Endodermal cell (in vitro differentiated cells): ENCODE results near the gene NXT1. TPM values are rescaled to one million over a fixed set of nuclear protein-coding genes. Genes with fewer than 3 reads are reported as not detected.

Experiments
- DNase-seq: peaks from one replicate; pipeline ENCODE4 v3.0.0-alpha.2; 2017
- H3K27ac ChIP-seq: 2 replicates; pipeline ENCODE4 v1.5.1; 2013; ENCODE audit warnings: mild to moderate bottlenecking, low read depth, low read length, moderate library complexity
- H3K27me3 ChIP-seq: 2 replicates; pipeline ENCODE4 v1.6.1; 2013; ENCODE audit warnings: mild to moderate bottlenecking, low read length, moderate library complexity; ENCODE audit not compliant: insufficient read depth, control insufficient read depth, poor library complexity, severe bottlenecking
- H3K36me3 ChIP-seq: 2 replicates; pipeline ENCODE4 v1.7.0; 2013; ENCODE audit warnings: mild to moderate bottlenecking, low read length, moderate library complexity; ENCODE audit not compliant: control insufficient read depth, insufficient read depth
- H3K4me1 ChIP-seq: one replicate; pipeline ENCODE4 v1.7.0; 2013; ENCODE audit warnings: low read length; ENCODE audit not compliant: control insufficient read depth, insufficient read depth
- H3K4me3 ChIP-seq: 2 replicates; pipeline ENCODE4 v1.5.1; 2013; ENCODE audit warnings: mild to moderate bottlenecking, low read length, moderate library complexity
- H3K9ac ChIP-seq: 2 replicates; pipeline ENCODE4 v1.6.1; 2013; ENCODE audit warnings: mild to moderate bottlenecking, low read length, moderate library complexity; ENCODE audit not compliant: poor library complexity, severe bottlenecking; ENCODE audit errors: extremely low read depth
- H3K9me3 ChIP-seq: 2 replicates; pipeline ENCODE4 v1.6.1; 2013; ENCODE audit warnings: mild to moderate bottlenecking, low read length, moderate library complexity; ENCODE audit not compliant: control insufficient read depth
- H3K27ac Mint-ChIP-seq: 2 replicates; pipeline ENCODE4 v1.8.0; 2020; ENCODE audit warnings: mixed read lengths
- H3K27me3 Mint-ChIP-seq: 2 replicates; pipeline ENCODE4 v1.8.0; 2021; ENCODE audit warnings: mild to moderate bottlenecking, mixed read lengths; ENCODE audit not compliant: insufficient read depth
- H3K36me3 Mint-ChIP-seq: 2 replicates; pipeline ENCODE4 v1.8.0; 2020; ENCODE audit warnings: low read depth, mixed read lengths
- H3K4me1 Mint-ChIP-seq: 2 replicates; pipeline ENCODE4 v1.8.0; 2020; ENCODE audit warnings: mixed read lengths
- H3K4me3 Mint-ChIP-seq: 2 replicates; pipeline ENCODE4 v1.8.0; 2020; ENCODE audit warnings: mild to moderate bottlenecking, moderate library complexity, mixed read lengths
- H3K9me3 Mint-ChIP-seq: 2 replicates; pipeline ENCODE4 v1.8.0; 2020; ENCODE audit warnings: mild to moderate bottlenecking, mixed read lengths
- WGBS, 2 experiments: methylation state at CpG; one replicate each; pipeline versions ENCODE4 v1.1.5 to v1.1.7; 2013; ENCODE audit warnings: missing lambda C conversion rate in 2 of 2, mixed read lengths in 1 of 2; ENCODE audit not compliant: insufficient coverage in 1 of 2, insufficient read length in 1 of 2; 5-methylcytosine and 5-hydroxymethylcytosine counted together
- total RNA-seq, 2 donors: library from RNA; stranded (reverse); fragmentation: NEBNext Ultra II Directional in 1 of 2; extraction: Animal tissue kit (Norgen Biotek cat#: 25700) in 1 of 2; gene quantifications; 2 replicates in 1 of 2; 3 replicates in 1 of 2; pipeline ENCODE4 v1.2.1, GENCODE V29; 2021
- TF ChIP-seq, protein P1 (sequence below): fragments of 200-600 bp; sonication (generic); conservative IDR thresholded peaks from 2 replicates; pipeline ENCODE4 v1.5.0; 2021; ENCODE audit warnings: antibody characterized with exemption, mild to moderate bottlenecking

Gene NXT1
- total RNA-seq, 2 donors from 2014 or later: 16.8 to 19.5 TPM

DNA sequence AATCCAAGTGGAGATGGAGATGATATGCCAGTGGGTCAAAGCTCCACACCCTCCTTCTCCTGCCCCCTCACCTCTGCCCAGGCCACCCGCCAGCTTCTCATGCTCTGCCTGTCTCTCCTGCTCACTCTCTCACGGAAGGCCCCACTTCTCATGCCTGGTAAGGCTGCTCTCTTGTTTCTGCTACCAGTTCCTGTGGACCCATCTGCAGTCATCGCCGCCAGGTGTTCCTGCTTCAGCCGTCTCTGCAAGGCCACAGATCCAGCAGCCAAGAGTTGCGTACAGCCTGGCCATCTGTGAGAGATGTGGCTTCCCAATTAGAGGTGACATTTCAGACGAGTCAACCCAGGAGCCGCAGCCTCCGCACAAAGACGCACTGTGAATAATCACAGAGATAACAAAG, 40.8 kb upstream of the NXT1 start:
- 92 to 95% methylated on average over 10 of the region's 10 CpGs for WGBS, 2 experiments
- peaks cover 15% of the 10 kb centered on the region for H3K27me3 Mint-ChIP-seq
- Histone ChIP-seq H3K9me3 (no peaks in the 10 kb centered on the region), H3K4me3 (no peak overlapping the region), H3K27ac (no peak overlapping the region), H3K36me3 (no peaks in the 10 kb centered on the region), H3K9ac (no peak overlapping the region), H3K4me1 (no peaks in the 10 kb centered on the region), H3K27me3 (no peaks in the 10 kb centered on the region)
- no peak overlapping the region for H3K27ac Mint-ChIP-seq
- no peaks in the 10 kb centered on the region for H3K36me3 Mint-ChIP-seq
- peaks cover 2% of the 10 kb centered on the region for H3K9me3 Mint-ChIP-seq
- TF ChIP-seq, protein P1, sequence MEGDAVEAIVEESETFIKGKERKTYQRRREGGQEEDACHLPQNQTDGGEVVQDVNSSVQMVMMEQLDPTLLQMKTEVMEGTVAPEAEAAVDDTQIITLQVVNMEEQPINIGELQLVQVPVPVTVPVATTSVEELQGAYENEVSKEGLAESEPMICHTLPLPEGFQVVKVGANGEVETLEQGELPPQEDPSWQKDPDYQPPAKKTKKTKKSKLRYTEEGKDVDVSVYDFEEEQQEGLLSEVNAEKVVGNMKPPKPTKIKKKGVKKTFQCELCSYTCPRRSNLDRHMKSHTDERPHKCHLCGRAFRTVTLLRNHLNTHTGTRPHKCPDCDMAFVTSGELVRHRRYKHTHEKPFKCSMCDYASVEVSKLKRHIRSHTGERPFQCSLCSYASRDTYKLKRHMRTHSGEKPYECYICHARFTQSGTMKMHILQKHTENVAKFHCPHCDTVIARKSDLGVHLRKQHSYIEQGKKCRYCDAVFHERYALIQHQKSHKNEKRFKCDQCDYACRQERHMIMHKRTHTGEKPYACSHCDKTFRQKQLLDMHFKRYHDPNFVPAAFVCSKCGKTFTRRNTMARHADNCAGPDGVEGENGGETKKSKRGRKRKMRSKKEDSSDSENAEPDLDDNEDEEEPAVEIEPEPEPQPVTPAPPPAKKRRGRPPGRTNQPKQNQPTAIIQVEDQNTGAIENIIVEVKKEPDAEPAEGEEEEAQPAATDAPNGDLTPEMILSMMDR: no peak
- H3K4me3 Mint-ChIP-seq: no peak overlapping the region
- no peaks in the 10 kb centered on the region for H3K4me1 Mint-ChIP-seq
- DNase-seq: no peak

DNA sequence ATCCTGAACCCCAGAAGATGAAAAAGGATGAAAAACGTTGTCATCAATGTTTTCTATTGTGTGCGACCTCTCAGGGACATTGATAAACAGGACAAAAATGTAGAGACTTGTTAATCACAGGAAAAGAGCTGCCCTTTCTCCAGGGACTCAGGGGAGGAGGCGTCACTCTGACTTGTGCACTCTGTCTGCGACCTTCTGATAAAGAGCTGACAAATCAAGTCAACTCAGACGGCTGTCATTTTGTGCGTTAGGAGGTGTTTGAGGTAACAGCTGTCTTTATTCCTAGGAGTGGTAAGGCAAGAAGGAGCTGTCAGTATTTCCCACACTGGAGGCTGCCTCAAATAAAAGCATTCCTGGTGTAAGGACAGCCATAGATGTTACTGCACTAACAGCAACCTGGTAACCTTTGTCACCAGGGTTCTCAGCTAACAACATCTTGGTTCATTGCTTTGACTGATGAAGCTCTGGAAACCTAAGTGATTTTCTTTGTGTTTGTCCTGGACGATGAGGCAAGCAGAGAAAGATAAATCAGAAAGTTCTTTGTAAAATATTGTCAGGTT, 38.6 kb upstream of the NXT1 start:
- no peak overlapping the region for H3K27ac Mint-ChIP-seq
- H3K27me3 ChIP-seq: no peaks in the 10 kb centered on the region
- DNase-seq: no peak
- H3K27me3 Mint-ChIP-seq: peaks cover 17% of the 10 kb centered on the region
- TF ChIP-seq, protein P1: no peak
- no peaks in the 10 kb centered on the region for H3K4me1 ChIP-seq
- H3K9me3 ChIP-seq: no peaks in the 10 kb centered on the region
- H3K4me3 Mint-ChIP-seq: no peak overlapping the region
- H3K9me3 Mint-ChIP-seq: peaks cover 2% of the 10 kb centered on the region
- H3K36me3 Mint-ChIP-seq: no peaks in the 10 kb centered on the region
- no peak overlapping the region for H3K27ac ChIP-seq
- no peak overlapping the region for H3K4me3 ChIP-seq
- WGBS, 2 experiments: 68 to 86% methylated on average over 5 to 7 of the region's 7 CpGs
- no peak overlapping the region for H3K9ac ChIP-seq
- H3K4me1 Mint-ChIP-seq: no peaks in the 10 kb centered on the region
- no peaks in the 10 kb centered on the region for H3K36me3 ChIP-seq

DNA sequence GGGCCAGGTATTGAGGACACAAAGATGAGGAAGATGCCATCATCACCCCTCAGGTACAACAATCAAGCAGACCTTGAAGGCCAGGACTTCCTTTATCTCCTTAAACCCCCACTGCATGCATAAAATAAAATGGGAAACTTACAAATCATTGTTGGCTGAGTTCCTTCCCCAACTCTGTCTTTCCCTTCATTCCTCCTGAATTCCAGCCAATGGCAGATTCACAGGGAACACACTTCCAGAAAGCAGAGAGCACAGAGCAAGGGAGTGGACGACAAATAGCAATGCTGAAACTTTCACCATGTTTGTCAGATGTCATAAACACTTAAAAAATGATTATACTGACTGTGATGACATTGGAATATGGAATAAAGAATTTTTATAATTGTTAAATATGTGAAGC, 37.3 kb upstream of the NXT1 start:
- Histone ChIP-seq H3K9ac (no peak overlapping the region), H3K36me3 (no peaks in the 10 kb centered on the region), H3K4me1 (no peaks in the 10 kb centered on the region), H3K27me3 (no peaks in the 10 kb centered on the region), H3K27ac (no peak overlapping the region), H3K4me3 (no peak overlapping the region), H3K9me3 (no peaks in the 10 kb centered on the region)
- TF ChIP-seq, protein P1: no peak
- Mint-ChIP-seq H3K9me3 (no peaks in the 10 kb centered on the region), H3K4me1 (no peaks in the 10 kb centered on the region), H3K36me3 (no peaks in the 10 kb centered on the region), H3K27me3 (peaks cover 13% of the 10 kb centered on the region), H3K27ac (no peak overlapping the region), H3K4me3 (no peak overlapping the region)
- DNase-seq: no peak
- WGBS, 2 experiments: 100% methylated on average over 1 of the region's 1 CpG
